NB4 (cell line): ENCODE results near the gene GRIFIN.
A peak's percentile ranks its signal among the peaks of the same experiment; 100 is the strongest.

Experiments
- DNase-seq: peaks from one replicate; pipeline ENCODE4 v3.0.0; 2010; ENCODE audit warnings: low read depth
- H3K4me3 ChIP-seq: one replicate; pipeline ENCODE4 v1.5.1; 2011; ENCODE audit warnings: mild to moderate bottlenecking, low read depth, low read length, moderate library complexity
- MAX ChIP-seq: IDR thresholded peaks from 2 replicates; pipeline ENCODE4 v1.6.1; 2011; ENCODE audit warnings: low read depth, low read length
- MYC ChIP-seq: IDR thresholded peaks from 2 replicates; pipeline ENCODE4 v1.6.1; 2011; ENCODE audit warnings: low read depth, low read length
- POLR2A ChIP-seq: IDR thresholded peaks from 2 replicates; pipeline ENCODE4 v1.6.1; 2011; ENCODE audit warnings: mild to moderate bottlenecking; ENCODE audit not compliant: insufficient read length; ENCODE audit errors: extremely low read depth
- TF ChIP-seq, protein P1 (sequence below): IDR thresholded peaks from one replicate; pipeline ENCODE4 v1.5.1; 2012; ENCODE audit warnings: low read depth, low read length

GRIFIN gene

DNA sequence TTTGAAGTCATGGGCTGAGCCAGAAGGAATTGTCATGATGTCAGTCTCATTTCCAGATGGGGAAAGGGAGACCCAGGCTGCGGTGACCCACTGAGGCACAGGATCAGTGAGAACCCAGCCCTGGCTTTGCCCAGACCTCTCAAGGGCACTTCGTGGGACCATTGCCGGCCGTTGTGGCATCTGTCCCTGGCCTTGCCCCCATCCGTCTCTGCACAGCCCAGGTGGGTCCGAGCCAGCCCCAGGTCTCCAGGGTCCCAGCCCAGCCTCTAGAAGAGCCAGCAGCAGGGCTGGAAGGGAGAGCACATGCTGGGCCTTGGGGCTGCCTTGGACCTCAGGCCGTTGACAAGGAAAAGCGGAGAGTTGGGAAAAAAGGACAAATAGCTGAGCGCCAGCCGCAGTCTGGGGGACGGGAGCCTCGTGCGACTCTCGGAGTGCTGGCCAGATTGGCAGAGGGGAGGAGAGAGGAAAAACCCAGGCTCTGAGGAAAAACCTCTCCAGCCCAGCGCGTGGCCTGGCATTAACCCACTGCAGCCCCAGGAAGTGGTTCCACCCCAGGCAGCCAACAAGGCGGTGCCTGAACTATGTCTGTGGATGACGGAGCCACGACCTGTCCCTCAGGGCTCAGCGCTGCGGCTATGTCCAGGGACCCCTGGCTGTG is 30.2 kb downstream of the GRIFIN start:
- no peak overlapping the region for H3K4me3 ChIP-seq
- DNase-seq: no peak
- no peak for TF ChIP-seq MYC
- TF ChIP-seq MAX: no peak
- TF ChIP-seq POLR2A: no peak
- TF ChIP-seq, protein P1, sequence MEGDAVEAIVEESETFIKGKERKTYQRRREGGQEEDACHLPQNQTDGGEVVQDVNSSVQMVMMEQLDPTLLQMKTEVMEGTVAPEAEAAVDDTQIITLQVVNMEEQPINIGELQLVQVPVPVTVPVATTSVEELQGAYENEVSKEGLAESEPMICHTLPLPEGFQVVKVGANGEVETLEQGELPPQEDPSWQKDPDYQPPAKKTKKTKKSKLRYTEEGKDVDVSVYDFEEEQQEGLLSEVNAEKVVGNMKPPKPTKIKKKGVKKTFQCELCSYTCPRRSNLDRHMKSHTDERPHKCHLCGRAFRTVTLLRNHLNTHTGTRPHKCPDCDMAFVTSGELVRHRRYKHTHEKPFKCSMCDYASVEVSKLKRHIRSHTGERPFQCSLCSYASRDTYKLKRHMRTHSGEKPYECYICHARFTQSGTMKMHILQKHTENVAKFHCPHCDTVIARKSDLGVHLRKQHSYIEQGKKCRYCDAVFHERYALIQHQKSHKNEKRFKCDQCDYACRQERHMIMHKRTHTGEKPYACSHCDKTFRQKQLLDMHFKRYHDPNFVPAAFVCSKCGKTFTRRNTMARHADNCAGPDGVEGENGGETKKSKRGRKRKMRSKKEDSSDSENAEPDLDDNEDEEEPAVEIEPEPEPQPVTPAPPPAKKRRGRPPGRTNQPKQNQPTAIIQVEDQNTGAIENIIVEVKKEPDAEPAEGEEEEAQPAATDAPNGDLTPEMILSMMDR: no peak

GRCh38 chr7:2445047-2445446 is 31.2 kb downstream of the GRIFIN start:
- DNase-seq: no peak
- H3K4me3 ChIP-seq: no peak overlapping the region
- TF ChIP-seq, protein P1: no peak
- no peak for TF ChIP-seq MYC
- no peak for TF ChIP-seq POLR2A

DNA sequence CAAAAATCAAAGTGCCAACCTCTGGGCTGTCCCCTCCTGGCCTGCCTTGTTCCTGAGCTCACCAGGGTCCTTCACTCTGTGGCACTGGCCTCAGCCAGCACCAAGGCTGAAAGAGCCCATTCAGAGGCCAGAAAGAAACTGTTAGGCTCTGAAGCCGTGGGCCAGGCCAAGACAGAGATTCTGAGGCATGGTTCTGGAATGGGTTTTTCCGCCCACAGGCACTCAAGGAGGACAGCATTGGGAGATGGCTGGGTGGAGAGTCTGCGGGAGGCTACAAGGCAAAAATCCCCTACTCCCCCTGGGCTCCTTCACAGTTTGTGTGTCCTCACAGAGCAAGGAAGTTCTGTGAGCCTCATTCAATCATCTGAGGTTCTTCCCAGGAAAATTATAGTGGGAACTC is 31.7 kb downstream of the GRIFIN start:
- TF ChIP-seq MYC (no peak), POLR2A (no peak), MAX (no peak)
- TF ChIP-seq, protein P1: no peak
- H3K4me3 ChIP-seq: no peak overlapping the region
- no peak for DNase-seq

DNA sequence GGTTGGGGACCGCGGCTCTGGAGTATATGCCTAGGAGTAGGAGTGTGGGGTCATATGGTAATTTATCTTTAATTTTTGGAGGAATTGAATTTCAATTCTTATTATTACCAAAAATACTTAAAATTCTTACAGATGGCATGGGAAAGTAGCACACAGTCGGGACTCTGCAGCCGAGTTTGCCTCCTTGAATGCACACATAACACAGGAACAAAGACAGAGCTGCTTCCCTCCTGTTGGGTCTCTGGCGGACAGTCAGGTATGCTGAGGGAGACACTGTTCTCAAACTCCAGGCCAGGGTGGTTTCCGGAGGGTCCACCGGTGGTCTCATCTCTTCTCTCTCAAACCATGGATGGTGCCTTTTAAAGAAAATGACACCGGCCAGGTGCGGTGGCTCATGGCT is 32.7 kb downstream of the GRIFIN start:
- DNase-seq: no peak
- H3K4me3 ChIP-seq: no peak overlapping the region
- TF ChIP-seq POLR2A (no peak), MYC (no peak), MAX (no peak)
- TF ChIP-seq, protein P1: no peak

DNA sequence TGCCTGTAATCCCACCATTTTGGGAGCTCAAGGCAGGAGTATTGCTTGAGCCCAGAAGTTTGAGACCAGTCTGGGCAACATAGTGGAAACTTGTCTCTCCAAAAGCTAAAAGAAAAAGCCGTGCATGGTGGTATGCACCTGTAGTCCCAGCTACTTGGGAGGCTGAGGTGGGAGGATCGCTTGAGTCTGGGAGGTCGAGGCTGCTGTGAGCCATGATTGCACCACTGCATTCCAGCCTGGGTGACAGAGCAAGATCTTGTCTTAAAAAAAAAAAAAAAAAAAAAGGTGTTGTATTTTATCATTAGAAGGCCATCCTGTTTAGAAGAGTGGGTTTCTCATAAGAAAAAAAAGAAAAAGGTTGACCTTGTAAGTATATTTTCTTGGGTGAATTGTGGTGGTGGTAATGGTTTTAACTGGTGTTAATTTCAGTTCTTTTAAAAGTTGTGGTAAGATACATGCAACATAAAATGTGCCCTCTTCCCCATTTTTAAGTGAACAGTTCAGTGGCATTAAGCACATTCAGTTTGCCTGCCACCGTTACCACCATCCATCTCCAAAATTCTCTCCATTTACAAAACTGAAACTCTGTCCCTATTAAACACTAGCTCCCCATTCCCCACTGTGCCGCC is 34.7 kb downstream of the GRIFIN start:
- TF ChIP-seq, protein P1: no peak
- TF ChIP-seq POLR2A (no peak), MAX (no peak), MYC (no peak)
- DNase-seq: peak; percentile 43
- no peak overlapping the region for H3K4me3 ChIP-seq
